ENCODE data around the gene SLC8A2.

DNA sequence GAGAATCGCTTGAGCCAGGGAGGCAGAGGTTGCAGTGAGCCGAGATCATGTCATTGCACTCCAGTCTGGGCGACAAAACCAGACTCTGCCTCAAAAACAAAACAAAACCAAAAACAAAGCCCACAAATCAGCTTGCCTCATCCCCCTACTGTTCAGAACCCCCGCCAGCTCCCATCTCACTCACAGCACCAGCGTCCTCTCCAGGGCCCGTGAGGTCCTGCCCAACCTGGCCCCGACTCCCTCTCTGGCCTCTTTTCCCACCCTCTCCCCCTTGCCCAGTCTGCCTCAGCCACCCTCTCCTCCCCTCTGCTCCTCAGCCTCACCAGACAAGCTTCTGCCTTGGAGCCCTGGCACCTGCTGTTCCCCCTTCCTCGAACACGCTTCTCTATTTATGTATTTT lies 3.8 kb downstream of the SLC8A2 start:
- TF ChIP-seq POLR2AphosphoS5 (IDR thresholded peaks at IDR 0.05; ENCODE audit: low read depth, low read length), result no peak
- no peak for TF ChIP-seq TAF1 (IDR thresholded peaks at IDR 0.05; ENCODE audit: borderline replicate concordance, insufficient read depth, low read length)
- TF ChIP-seq FOXP2 (optimal IDR thresholded peaks at IDR 0.05; ENCODE audit: borderline replicate concordance, extremely low read depth, extremely low read length, insufficient read depth), result no peak
